GM19455 (cell line): Measurements from ENCODE around the gene SLC1A2.

Experiments used
- ATAC-seq: cut with Tn5 transposase; IDR thresholded peaks from one replicate; pipeline ENCODE4 v1.9.1; 2021; ENCODE audit not compliant: unreplicated experiment

Gene SLC1A2

GRCh38 chr11:35419184-35419829, at the start of gene SLC1A2:
Gene SLC1A2, minus strand, starts transcription at chr11:35419558. Its CDS starts 592 bp downstream, at chr11:35418966.
- ATAC-seq = no peak

GRCh38 chr11:35466058-35466457, 46.7 kb upstream of the SLC1A2 start:
- no peak for ATAC-seq

GRCh38 chr11:35464308-35464707, 45.0 kb upstream of the SLC1A2 start:
- ATAC-seq = no peak

GRCh38 chr11:35463331-35463751, 44.0 kb upstream of the SLC1A2 start:
- no peak for ATAC-seq

- ATAC-seq = no peak
These were observed 42.7 kb upstream of the SLC1A2 start for GRCh38 chr11:35461917-35462538.

GRCh38 chr11:35459489-35459888, 40.1 kb upstream of the SLC1A2 start:
- no peak for ATAC-seq

- no peak for ATAC-seq
These were observed 39.5 kb upstream of the SLC1A2 start for GRCh38 chr11:35458846-35459245.

- no peak for ATAC-seq
These were observed 35.0 kb upstream of the SLC1A2 start for GRCh38 chr11:35454362-35454761.

- no peak for ATAC-seq
These were observed 17.4 kb upstream of the SLC1A2 start for GRCh38 chr11:35436581-35437250.

GRCh38 chr11:35433588-35433987, 14.2 kb upstream of the SLC1A2 start:
- no peak for ATAC-seq

GRCh38 chr11:35432464-35432863, 13.1 kb upstream of the SLC1A2 start:
- no peak for ATAC-seq

GRCh38 chr11:35427071-35427470, 7.7 kb upstream of the SLC1A2 start:
- no peak for ATAC-seq

- ATAC-seq = no peak
These were observed 7.0 kb upstream of the SLC1A2 start for GRCh38 chr11:35426351-35426750.

GRCh38 chr11:35425603-35426212, 6.3 kb upstream of the SLC1A2 start:
- no peak for ATAC-seq

GRCh38 chr11:35424157-35424940, 5.0 kb upstream of the SLC1A2 start:
- no peak for ATAC-seq

- ATAC-seq = no peak
These were observed 1.0 kb upstream of the SLC1A2 start for GRCh38 chr11:35420371-35420770.

- ATAC-seq = no peak
These were observed 524 bp upstream of the SLC1A2 start for GRCh38 chr11:35419830-35420333.

GRCh38 chr11:35418282-35419183, 825 bp downstream of the SLC1A2 start:
- ATAC-seq = no peak

GRCh38 chr11:35415487-35415886, 3.9 kb downstream of the SLC1A2 start:
- no peak for ATAC-seq

GRCh38 chr11:35414776-35415175, 4.6 kb downstream of the SLC1A2 start:
- ATAC-seq = no peak
